HAP-1 (cell line): ENCODE results near the gene MYT1.
A peak's percentile ranks its signal among the peaks of the same experiment; 100 is the strongest.

Experiments
- DNase-seq, 2 experiments: peaks; one replicate each; pipeline ENCODE4 v3.0.0-alpha.2; 2016 to 2020; ENCODE audit warnings: low spot score in 2 of 2
- H3K27me3 ChIP-seq: fragments of 250-450 bp; sonication (Bioruptor Pico); 2 replicates; pipeline ENCODE4 v1.5.1; 2020; ENCODE audit warnings: low read depth, mild to moderate bottlenecking, moderate library complexity
- H3K36me3 ChIP-seq: fragments of 250-450 bp; sonication (Bioruptor Pico); replicated peaks from 2 replicates; pipeline ENCODE4 v1.5.1; 2020; ENCODE audit warnings: mild to moderate bottlenecking
- H3K4me1 ChIP-seq: fragments of 250-450 bp; sonication (Bioruptor Pico); 2 replicates; pipeline ENCODE4 v1.5.1; 2020; ENCODE audit warnings: mild to moderate bottlenecking
- H3K4me3 ChIP-seq: fragments of 250-450 bp; sonication (Bioruptor Pico); 2 replicates; pipeline ENCODE4 v1.5.1; 2020; ENCODE audit warnings: mild to moderate bottlenecking, moderate library complexity
- H3K9me3 ChIP-seq: fragments of 250-450 bp; sonication (Bioruptor Pico); 2 replicates; pipeline ENCODE4 v1.5.1; 2020; ENCODE audit warnings: mild to moderate bottlenecking, moderate library complexity
- in situ Hi-C: fragments of 300-500 bp; cut with MboI; formaldehyde crosslinking; loops from 3 replicates; pipeline ENCODE4 v1.14.3; 2020; ENCODE audit warnings: low sequenced_read_pairs, inconsistent platforms, mixed read lengths

Gene MYT1

GRCh38 chr20:64222291-64222735 is 58.1 kb downstream of the MYT1 start:
- Histone ChIP-seq H3K4me3 (no peak overlapping the region), H3K27me3 (no peaks in the 10 kb centered on the region), H3K4me1 (no peaks in the 10 kb centered on the region), H3K36me3 (no peaks in the 10 kb centered on the region), H3K9me3 (no peaks in the 10 kb centered on the region)
- DNase-seq: no peak
- in situ Hi-C loops: no loop called here

GRCh38 chr20:64222851-64223525 is 58.7 kb downstream of the MYT1 start:
- in situ Hi-C loops: no loop called here
- no peaks in the 10 kb centered on the region for H3K27me3 ChIP-seq
- no peaks in the 10 kb centered on the region for H3K36me3 ChIP-seq
- H3K4me3 ChIP-seq: no peak overlapping the region
- DNase-seq: no peak
- no peaks in the 10 kb centered on the region for H3K9me3 ChIP-seq
- no peaks in the 10 kb centered on the region for H3K4me1 ChIP-seq

GRCh38 chr20:64223526-64224067 is 59.3 kb downstream of the MYT1 start:
- H3K9me3 ChIP-seq: no peaks in the 10 kb centered on the region
- H3K4me3 ChIP-seq: no peak overlapping the region
- peak; percentile 4 to 70 for DNase-seq
- no peaks in the 10 kb centered on the region for H3K4me1 ChIP-seq
- in situ Hi-C loops: no loop called here
- H3K27me3 ChIP-seq: no peaks in the 10 kb centered on the region
- H3K36me3 ChIP-seq: no peaks in the 10 kb centered on the region

GRCh38 chr20:64224351-64225170 is 60.3 kb downstream of the MYT1 start:
- in situ Hi-C loops: no loop called here
- H3K9me3 ChIP-seq: no peaks in the 10 kb centered on the region
- H3K36me3 ChIP-seq: no peaks in the 10 kb centered on the region
- no peaks in the 10 kb centered on the region for H3K27me3 ChIP-seq
- H3K4me3 ChIP-seq: no peak overlapping the region
- DNase-seq: no peak
- no peaks in the 10 kb centered on the region for H3K4me1 ChIP-seq

- Histone ChIP-seq H3K36me3 (no peaks in the 10 kb centered on the region), H3K9me3 (no peaks in the 10 kb centered on the region), H3K4me1 (no peaks in the 10 kb centered on the region), H3K4me3 (no peak overlapping the region), H3K27me3 (no peaks in the 10 kb centered on the region)
- in situ Hi-C loops: no loop called here
- DNase-seq: no peak
These were observed 60.9 kb downstream of the MYT1 start for GRCh38 chr20:64225171-64225595.

GRCh38 chr20:64225828-64226598 is 61.8 kb downstream of the MYT1 start:
- no peaks in the 10 kb centered on the region for H3K27me3 ChIP-seq
- in situ Hi-C loops: no loop called here
- H3K9me3 ChIP-seq: no peaks in the 10 kb centered on the region
- no peaks in the 10 kb centered on the region for H3K36me3 ChIP-seq
- no peaks in the 10 kb centered on the region for H3K4me1 ChIP-seq
- no peak overlapping the region for H3K4me3 ChIP-seq
- DNase-seq: no peak

- no peak for DNase-seq
- Histone ChIP-seq H3K36me3 (no peaks in the 10 kb centered on the region), H3K4me3 (no peak overlapping the region), H3K27me3 (no peaks in the 10 kb centered on the region), H3K9me3 (no peaks in the 10 kb centered on the region), H3K4me1 (no peaks in the 10 kb centered on the region)
- in situ Hi-C loops: no loop called here
These were observed 62.7 kb downstream of the MYT1 start for GRCh38 chr20:64226686-64227580.

- H3K36me3 ChIP-seq: no peaks in the 10 kb centered on the region
- no peak overlapping the region for H3K4me3 ChIP-seq
- DNase-seq: no peak
- H3K27me3 ChIP-seq: no peaks in the 10 kb centered on the region
- no peaks in the 10 kb centered on the region for H3K9me3 ChIP-seq
- H3K4me1 ChIP-seq: no peaks in the 10 kb centered on the region
- in situ Hi-C loops: no loop called here
These were observed 63.9 kb downstream of the MYT1 start for GRCh38 chr20:64228086-64228653.

GRCh38 chr20:64228751-64229506 is 64.7 kb downstream of the MYT1 start:
- no peaks in the 10 kb centered on the region for H3K27me3 ChIP-seq
- H3K9me3 ChIP-seq: no peaks in the 10 kb centered on the region
- in situ Hi-C loops: no loop called here
- no peaks in the 10 kb centered on the region for H3K36me3 ChIP-seq
- H3K4me1 ChIP-seq: no peaks in the 10 kb centered on the region
- DNase-seq: no peak
- no peak overlapping the region for H3K4me3 ChIP-seq

GRCh38 chr20:64229507-64230061 is 65.3 kb downstream of the MYT1 start:
- Histone ChIP-seq H3K4me1 (no peaks in the 10 kb centered on the region), H3K36me3 (no peaks in the 10 kb centered on the region), H3K4me3 (no peak overlapping the region), H3K9me3 (no peaks in the 10 kb centered on the region), H3K27me3 (no peaks in the 10 kb centered on the region)
- in situ Hi-C loops: no loop called here
- DNase-seq: no peak

- no peak for DNase-seq
- no peaks in the 10 kb centered on the region for H3K36me3 ChIP-seq
- H3K27me3 ChIP-seq: no peaks in the 10 kb centered on the region
- no peak overlapping the region for H3K4me3 ChIP-seq
- in situ Hi-C loops: no loop called here
- no peaks in the 10 kb centered on the region for H3K4me1 ChIP-seq
- no peaks in the 10 kb centered on the region for H3K9me3 ChIP-seq
These were observed 66.4 kb downstream of the MYT1 start for GRCh38 chr20:64230461-64231145.
